Activated naive CD4-positive, alpha-beta T cell treated with anti-CD3 and anti-CD28 coated beads, Interleukin-2, amount 50 U/mL, for 16 hours (primary cell): ENCODE data around the gene DBI.

ENCODE experiments used
- DNase-seq: peaks from one replicate; pipeline ENCODE4 v3.0.0-alpha.2; 2020

The DBI gene

GRCh38 chr2:119366649-119367471 is at the start of gene DBI, which contains the start of gene C2orf76:
DBI (plus strand) TSS chr2:119366977; CDS start chr2:119367052, 75 bp downstream.
C2orf76 (minus strand) TSS chr2:119366834; CDS start chr2:119339959, 26,875 bp downstream.
- DNase-seq, result peak; percentile 91

GRCh38 chr2:119317554-119317953 is 49.2 kb upstream of the DBI start:
- DNase-seq, result no peak

GRCh38 chr2:119319593-119319992 is 47.2 kb upstream of the DBI start:
- no peak for DNase-seq

DNA sequence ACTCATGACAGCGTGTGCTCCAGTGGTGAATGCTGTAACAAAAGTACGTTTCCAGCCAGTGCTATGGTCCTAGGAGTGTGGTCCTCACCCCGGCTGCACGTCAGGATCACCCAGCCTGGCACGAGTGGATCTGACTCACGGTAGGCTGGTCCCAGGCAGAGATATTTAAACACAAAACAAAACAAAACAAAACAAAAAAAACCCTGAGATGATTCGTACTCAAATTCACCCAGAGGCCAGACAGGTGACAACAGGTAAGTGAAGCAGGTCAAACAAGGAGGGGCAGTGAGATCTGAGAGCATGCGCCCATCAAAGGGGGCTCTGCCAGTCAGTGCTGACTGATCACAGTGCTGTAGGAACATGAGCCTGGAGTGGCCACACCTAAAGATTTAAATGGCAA is 43.3 kb upstream of the DBI start:
- no peak for DNase-seq

- no peak for DNase-seq
These were observed 42.0 kb upstream of the DBI start for GRCh38 chr2:119324685-119325270.

DNA sequence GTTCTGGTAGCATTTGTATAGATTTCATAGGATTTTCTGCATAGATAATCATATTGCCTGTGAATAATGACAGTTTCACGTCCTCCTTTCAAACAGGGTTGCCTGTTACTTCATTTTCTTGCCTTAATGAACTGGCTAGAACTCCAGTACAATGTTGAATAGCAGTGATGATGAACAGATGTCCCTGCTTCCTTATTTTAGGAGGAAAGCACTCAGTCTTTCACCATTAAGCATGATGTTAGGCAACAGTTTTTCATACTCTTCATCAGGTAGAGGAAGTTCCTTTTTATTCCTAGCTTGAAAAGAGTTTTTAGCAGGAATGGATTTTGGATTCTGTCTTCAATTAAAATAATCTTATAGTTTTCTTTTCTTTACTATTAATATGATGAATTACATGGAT is 39.8 kb upstream of the DBI start:
- DNase-seq, result no peak

DNA sequence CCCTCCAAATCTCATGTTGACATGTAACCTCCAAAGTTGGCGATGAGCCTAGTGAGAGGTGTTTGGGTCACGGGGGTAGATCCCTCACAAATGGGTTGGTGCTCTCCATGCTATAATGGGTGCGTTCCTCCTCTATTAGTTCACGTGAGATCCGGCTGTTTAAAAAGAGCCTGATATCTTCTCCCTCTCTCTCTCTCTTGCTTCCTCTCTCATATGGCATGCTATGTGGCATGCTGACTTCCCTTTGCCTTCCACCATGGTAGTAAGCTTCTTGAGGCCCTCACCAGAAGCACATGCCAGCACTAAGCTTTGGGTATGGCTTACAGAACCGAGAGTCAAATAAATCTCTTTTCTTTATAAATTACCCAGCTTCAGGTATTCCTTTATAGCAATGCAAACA is 39.3 kb upstream of the DBI start:
- DNase-seq, result no peak

- no peak for DNase-seq
These were observed 33.8 kb upstream of the DBI start for GRCh38 chr2:119332953-119333352.

GRCh38 chr2:119333360-119333759 is 33.4 kb upstream of the DBI start:
- no peak for DNase-seq

- no peak for DNase-seq
These were observed 32.9 kb upstream of the DBI start for GRCh38 chr2:119333833-119334232.

DNA sequence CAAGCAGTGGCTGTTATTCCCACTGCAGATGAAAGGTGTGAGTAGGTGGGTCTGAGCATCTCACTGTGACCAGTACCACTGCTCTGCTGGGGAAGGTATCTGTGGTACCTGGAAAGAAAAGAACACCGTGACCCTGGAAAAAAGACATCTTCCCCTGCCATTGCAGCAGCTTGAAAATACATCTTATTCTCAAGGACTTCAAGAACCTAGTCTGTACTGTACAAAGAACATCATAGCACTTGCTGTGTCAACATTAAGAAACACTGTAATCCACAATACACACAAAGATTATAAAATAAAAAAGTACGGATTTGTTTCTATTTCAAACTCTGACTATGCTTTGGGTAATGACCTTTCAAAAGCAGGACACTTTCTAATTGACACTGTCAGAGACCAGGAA is 29.0 kb upstream of the DBI start:
- DNase-seq, result no peak

GRCh38 chr2:119338272-119338671 is 28.5 kb upstream of the DBI start:
- no peak for DNase-seq

DNA sequence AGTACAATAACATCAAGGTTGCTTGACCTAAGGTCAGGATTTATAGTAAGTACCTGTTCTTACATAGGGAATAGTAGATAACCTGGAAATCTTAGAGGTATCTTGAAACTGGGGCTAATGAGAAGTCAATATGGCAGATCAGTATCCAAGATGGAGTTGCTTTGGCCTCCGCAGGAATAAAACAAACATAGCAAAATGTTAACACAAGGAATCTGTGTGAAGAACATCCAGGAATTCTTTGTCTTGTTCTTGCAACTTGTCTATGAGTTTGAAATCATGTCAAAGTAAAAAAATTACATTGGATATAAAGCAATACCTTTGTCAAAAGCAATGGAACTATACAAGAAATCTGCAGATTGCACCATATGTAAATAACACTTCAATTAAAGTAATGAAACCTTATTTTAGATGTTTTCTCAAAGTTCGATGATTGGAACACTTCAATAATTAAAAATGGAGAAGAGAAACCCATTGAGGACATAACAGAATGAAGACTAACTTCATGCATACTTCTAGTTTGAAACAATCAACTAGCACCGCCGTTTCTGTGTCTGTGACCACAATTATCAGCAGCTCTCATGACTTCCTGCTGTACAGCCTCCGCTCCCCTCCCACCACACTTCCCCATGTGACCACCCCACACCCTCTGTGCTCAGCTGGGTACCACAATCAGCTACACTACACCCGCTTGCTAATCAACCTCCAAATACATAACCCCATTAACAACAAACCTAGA is 27.8 kb upstream of the DBI start:
- DNase-seq, result peak; percentile 14

DNA sequence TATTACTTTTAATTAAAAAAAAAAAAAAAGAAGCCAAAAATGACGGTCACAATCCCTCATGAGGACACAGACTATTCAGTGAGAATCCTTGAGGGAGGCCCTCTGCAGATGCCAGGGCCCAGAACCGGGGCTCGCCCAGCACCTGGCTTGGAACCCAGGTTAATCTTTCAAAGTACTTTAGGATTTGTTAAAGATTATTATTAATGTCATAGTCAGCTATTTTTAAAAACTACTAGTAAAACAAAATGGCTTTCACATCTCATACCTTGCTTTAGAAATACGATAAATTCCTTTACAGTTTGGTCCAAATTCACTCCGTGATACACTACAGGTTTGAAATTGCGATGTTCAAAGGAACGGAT is 27.2 kb upstream of the DBI start:
- DNase-seq, result no peak

DNA sequence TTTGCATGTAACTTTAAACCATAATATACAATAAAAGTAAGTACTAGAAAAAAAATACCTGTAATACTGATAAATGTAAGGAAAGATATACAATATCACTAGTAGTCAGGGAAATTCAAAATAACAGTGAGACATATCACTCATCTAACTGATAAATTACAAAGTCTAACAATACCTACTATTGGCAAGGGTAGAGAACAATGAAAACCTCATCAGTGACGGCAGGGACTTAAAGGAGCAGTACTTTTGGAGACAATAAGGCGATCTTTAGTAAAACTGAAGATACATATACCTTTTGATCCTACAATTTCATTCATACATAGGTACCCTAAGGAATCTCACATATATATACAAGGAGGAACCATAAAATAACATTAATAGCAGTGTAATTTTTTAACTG is 25.1 kb upstream of the DBI start:
- no peak for DNase-seq

GRCh38 chr2:119349289-119349688 is 17.5 kb upstream of the DBI start:
- DNase-seq, result no peak

DNA sequence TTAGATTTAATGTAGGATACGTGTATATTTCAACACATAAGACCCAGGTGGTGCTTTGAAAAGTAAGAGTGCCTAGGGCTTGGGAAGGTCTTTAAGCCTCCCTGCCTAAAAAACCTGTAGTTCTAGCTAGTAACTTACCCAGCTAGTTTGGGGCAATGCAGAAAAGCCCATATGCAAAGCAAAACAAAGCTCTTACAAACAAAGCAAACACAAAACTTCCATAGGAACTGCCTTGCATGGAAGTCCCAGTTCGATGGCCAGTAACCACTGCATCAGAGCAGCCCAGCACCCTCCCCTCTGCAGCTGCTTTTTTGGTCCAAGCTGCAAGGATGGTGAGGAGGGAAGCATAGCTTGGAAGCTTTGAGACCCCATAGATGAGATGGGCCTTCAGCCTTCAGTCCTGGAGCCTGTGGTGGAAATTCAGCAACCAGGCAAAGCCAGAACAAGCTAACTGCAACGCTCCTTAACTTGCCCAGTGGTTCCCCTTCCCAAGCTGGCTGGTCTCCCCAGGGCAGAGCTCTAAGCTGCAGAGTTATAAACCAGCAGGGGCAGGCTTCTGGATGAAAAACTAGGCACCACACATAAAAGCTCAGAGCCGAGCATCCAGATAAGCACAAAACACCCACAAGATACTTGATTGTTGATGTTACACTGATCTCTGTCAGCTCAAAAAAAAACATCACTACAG is 16.3 kb upstream of the DBI start:
- DNase-seq, result no peak

GRCh38 chr2:119352357-119352756 is 14.4 kb upstream of the DBI start:
- DNase-seq, result no peak

- no peak for DNase-seq
These were observed 11.9 kb upstream of the DBI start for GRCh38 chr2:119354860-119355259.

GRCh38 chr2:119359774-119360173 is 7.0 kb upstream of the DBI start:
- DNase-seq, result no peak

DNA sequence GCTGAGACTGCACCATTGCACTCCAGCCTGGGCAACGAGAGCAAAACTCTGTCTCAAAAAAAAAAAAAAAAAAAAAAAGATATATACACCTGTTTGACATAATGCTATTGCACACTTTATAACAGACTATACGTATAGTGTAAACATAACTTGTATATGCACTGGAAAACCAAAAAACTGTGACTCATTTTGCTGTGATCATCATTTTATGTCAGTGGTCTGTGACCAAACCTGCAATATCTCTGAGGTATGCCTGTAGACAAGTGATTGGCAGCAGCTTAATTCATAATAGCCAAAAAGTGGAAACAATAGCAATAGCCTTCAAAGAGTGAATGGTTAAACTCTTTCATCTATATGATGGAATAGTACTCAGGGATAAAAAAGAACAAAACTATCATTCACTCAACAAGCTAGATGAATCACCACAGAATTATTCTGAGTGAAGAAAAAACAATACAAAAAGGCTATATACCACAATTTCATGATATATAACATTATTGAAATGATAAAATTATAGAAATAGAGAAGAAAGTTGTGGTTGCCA is 6.3 kb upstream of the DBI start:
- no peak for DNase-seq

- DNase-seq, result no peak
These were observed 2.0 kb upstream of the DBI start for GRCh38 chr2:119364798-119365197.

- no peak for DNase-seq
These were observed 1.3 kb upstream of the DBI start for GRCh38 chr2:119365436-119365835.
